OCI-M2 (cell line): ENCODE measurements around the gene THADA.
"Not testable (repeated sequence)": the region's sequence is repeated elsewhere in the genome, so short reads cannot be mapped to it uniquely, and the experiment has no call there.

Experiments
- DNase-seq: peaks from one replicate; lab custom pipeline; 2025; ENCODE audit not compliant: unreplicated experiment; lab: John Stamatoyannopoulos, UW

The THADA gene

DNA sequence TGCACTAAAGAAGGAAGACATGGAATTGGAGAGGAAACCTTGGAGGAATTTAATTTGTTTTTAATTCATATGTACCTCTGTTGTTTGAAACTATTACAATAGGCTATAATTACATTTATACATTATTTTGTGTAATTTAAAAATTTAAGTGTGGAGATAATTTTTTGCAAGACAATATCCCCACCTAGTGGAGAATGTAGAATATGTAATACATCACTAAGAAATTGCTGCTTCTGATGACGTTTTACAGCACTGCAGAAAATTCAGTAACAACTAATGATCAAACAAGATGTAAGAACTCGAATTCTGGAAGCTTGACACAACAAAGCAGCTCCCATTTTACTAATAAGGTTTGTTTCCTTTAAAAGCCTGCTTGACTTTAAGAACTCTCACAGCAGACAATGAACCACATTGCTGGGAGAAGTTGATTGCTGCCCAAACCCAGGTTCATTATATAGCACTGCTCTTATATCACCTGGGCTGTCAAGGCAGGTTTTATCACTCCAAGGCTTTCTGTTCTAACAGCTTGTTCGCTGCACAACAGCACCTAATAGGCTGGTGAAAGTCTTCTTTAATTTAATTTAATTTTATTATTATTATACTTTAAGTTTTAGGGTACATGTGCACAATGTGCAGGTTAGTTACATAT, 53.4 kb downstream of the THADA start:
- DNase-seq = no peak

- DNase-seq = no peak
Measured at GRCh38 chr2:43541165-43541564, 54.7 kb downstream of the THADA start.

DNA sequence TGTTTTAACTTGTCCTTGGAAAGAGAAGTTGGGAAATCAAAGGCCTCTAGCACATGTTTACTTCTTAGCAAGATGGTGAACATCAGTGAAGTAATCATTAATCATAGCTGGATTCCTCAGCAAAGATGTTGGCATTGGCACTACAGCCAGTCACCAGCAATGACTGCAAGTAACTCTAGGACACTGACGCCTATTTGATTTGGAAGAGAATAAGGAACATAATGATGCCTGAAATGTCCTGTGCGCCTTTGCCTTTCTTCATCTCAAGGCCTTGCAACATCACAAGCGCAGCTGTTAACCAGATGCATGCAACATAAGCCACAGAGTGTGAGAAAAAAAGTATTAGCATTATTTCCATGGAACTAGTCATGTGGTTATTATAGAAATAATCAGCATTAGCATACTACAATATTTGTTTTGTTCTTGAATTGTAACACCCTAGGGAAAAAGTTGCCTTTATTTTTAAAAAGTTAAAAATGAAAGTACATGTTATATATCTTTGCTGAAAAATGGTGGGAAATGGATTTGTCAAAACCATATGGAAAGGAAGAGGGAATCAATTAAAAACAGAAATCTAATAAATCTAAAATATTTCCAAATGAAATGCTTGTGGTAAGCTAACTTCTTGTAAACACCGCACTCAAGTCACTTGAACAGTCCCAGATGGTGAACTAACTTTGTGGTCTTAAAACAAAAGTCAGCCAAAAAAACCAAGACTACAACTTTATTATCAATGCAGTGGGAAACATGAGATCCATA, 55.6 kb downstream of the THADA start:
- DNase-seq = no peak

- DNase-seq = no peak
Measured at GRCh38 chr2:43539436-43539835, 56.4 kb downstream of the THADA start.

DNA sequence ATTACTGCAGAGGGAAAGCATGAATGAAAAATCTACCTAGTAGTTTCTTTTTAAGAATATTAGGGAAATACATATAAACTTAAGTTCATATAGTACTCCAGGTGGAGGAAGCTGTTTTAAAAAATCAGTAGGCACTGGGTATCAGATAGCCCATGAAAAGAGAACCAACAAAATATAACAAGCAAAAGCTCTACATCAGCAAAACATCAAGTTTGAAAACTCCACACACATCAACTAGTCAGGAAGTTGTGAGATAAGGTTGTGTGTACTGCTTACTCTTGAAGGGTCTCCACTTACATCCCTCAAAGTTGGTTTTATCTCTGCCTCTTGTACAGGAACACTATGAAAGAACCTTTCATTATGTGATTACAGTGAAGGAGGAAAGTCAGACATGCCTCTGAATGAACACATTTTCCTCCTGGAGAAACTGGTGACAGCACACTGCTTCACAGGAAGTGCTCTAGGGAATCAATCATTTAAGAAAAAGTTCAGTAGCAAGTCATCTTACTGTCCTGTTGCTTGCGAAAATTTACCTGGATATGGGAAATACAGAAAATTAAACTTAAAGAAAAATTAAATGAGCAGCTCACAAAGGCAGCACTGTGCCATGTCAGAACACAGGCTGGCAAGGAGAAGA, 57.7 kb downstream of the THADA start:
- no peak for DNase-seq

DNA sequence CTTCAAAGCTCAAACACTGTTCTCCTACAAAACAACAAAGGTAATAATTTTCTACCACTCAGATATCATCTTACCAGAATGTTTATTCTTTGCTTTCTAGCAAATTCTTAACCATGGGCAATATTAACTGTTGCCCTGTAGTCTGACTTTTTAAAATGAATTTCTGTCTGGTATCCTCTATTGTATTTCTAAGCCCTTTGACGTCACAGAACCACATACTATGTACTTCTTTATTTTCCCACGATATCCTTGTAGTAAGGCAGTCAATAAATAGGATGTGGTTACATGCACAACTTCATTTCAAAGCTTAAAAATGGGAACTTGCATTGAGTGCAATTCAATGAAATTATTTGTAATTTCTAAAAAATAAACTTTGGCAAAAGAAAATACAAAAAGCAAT, 58.7 kb downstream of the THADA start:
- DNase-seq = no peak

DNA sequence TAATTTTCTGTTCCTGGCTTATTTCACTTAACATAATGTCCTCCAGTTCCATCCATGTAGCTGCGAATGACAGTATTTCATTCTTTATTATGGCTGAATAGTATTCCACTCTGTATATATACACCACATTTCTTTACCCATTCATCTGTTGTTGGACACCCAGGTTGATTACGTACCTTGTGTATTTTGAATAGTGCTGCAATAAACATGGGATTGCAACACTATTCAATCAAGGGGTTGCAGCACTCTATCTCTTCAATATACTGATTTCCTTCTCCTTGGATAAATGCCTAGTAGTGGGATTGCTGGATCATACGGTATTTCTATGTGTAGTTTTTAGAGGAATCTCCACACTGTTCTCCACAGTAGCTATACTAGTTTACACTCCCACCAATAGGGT, 61.3 kb downstream of the THADA start:
- DNase-seq = no peak

GRCh38 chr2:43532572-43532971, 63.3 kb downstream of the THADA start:
- not testable (repeated sequence) for DNase-seq

- DNase-seq = no peak
Measured at GRCh38 chr2:43531251-43531650, 64.6 kb downstream of the THADA start.

GRCh38 chr2:43526994-43527393, 68.8 kb downstream of the THADA start:
- no peak for DNase-seq

DNA sequence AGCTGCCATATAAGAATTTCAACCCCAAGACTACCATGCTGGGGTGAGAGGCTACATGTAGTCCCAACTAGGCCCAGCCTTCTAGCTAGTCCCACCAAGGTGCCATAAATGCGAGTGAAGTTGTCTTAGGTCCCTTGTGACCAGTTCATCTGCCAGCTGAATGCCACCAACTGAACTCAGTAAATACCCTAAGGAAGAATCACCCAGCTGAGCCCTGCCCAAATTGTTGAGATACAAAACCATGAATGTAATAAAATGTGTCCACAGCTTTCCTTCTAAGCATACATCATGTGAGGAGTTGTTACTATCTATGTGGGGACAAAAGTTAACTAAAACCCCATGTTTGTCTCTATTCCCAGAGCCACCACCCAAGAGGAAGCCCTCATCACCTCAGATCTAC, 70.3 kb downstream of the THADA start:
- no peak for DNase-seq

- DNase-seq = no peak
Measured at GRCh38 chr2:43524177-43524965, 71.5 kb downstream of the THADA start.

GRCh38 chr2:43522177-43522576, 73.7 kb downstream of the THADA start:
- DNase-seq = no peak

- DNase-seq = no peak
Measured at GRCh38 chr2:43521568-43521967, 74.3 kb downstream of the THADA start.

- DNase-seq = no peak
Measured at GRCh38 chr2:43520919-43521318, 74.9 kb downstream of the THADA start.

GRCh38 chr2:43519643-43520221, 76.1 kb downstream of the THADA start:
- DNase-seq = no peak

DNA sequence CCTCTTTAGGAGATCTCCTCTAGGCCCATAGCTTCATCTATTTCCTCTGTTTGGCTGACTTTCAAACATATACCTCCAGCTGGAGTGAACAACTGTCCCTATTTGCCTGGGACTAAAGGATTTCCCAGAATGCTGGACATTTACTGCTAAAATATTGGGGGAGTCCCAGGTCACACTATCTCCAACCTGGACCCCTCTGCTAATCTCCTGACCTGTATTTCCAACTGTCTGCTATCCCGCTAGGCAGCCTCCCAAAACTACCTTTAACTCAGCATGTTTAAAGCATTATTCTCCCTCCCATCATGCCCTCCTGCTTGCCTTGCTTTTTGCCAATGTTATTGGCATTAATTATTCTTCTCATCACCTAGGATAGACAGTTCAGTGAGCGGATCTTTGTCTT, 77.1 kb downstream of the THADA start:
- no peak for DNase-seq

DNA sequence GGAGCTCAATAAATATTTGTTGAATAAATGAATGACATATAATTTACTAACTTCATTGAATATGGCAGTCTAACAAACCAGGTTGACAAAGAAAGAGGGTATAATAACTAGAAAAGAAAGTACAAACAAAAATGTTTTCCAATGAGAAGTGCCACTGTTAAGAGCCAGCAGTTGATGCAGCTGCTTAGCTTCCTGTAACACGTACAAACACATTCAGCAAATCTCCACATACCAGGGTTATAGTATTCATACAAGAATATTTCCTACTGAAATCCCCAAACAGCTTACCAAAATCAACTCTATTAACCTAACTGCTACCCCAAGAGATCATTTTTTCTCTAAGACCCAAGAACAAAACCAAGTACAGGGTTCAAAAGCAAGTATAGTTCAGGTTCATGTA, 77.7 kb downstream of the THADA start:
- no peak for DNase-seq

GRCh38 chr2:43515807-43516497, 79.9 kb downstream of the THADA start:
- DNase-seq = no peak

- no peak for DNase-seq
Measured at GRCh38 chr2:43515248-43515647, 80.6 kb downstream of the THADA start.

- DNase-seq = no peak
Measured at GRCh38 chr2:43513796-43514195, 82.0 kb downstream of the THADA start.
